Memory B cell (primary cell): Measurements from ENCODE around the gene PATJ.
A peak's percentile ranks its signal among the peaks of the same experiment; 100 is the strongest.
"Not testable (repeated sequence)": the region's sequence is repeated elsewhere in the genome, so short reads cannot be mapped to it uniquely, and the experiment has no call there.

Source experiments
- ATAC-seq: fragments of 150-1000 bp; cut with Tn5 transposase; 2 replicates; pipeline ENCODE4 v1.10.0; 2021; ENCODE audit warnings: low read depth, mild to moderate bottlenecking, moderate library complexity
- DNase-seq, 2 donors: peaks; one replicate each; pipeline ENCODE4 v3.0.0; 2022; ENCODE audit warnings: low spot score in 2 of 2
- H3K27ac Mint-ChIP-seq: one replicate; pipeline ENCODE4 v1.8.0; 2022; ENCODE audit warnings: mild to moderate bottlenecking, moderate library complexity, mixed read lengths
- H3K27me3 Mint-ChIP-seq: one replicate; pipeline ENCODE4 v1.8.0; 2022; ENCODE audit warnings: mixed read lengths
- H3K36me3 Mint-ChIP-seq: one replicate; pipeline ENCODE4 v1.8.0; 2022; ENCODE audit warnings: mild to moderate bottlenecking, mixed read lengths
- H3K4me1 Mint-ChIP-seq: one replicate; pipeline ENCODE4 v1.8.0; 2022; ENCODE audit warnings: mixed read lengths
- H3K4me3 Mint-ChIP-seq: one replicate; pipeline ENCODE4 v1.8.0; 2022; ENCODE audit warnings: mild to moderate bottlenecking, moderate library complexity, mixed read lengths
- H3K9me3 Mint-ChIP-seq: one replicate; pipeline ENCODE4 v1.8.0; 2022; ENCODE audit warnings: mixed read lengths

The PATJ gene

GRCh38 chr1:61942856-61943255 is 200.6 kb downstream of the PATJ start:
- Mint-ChIP-seq H3K4me3 (no peak overlapping the region), H3K36me3 (peaks cover 14% of the 10 kb centered on the region)
- ATAC-seq: no peak

GRCh38 chr1:61948685-61949084 is 206.4 kb downstream of the PATJ start:
- H3K4me1 Mint-ChIP-seq, H3K27me3 Mint-ChIP-seq, H3K9me3 Mint-ChIP-seq, H3K27ac Mint-ChIP-seq, H3K4me3 Mint-ChIP-seq, H3K36me3 Mint-ChIP-seq, DNase-seq, ATAC-seq: not testable (repeated sequence)

More at GRCh38 chr1:61942856-61943255, 200.6 kb downstream of the PATJ start:
- H3K27ac Mint-ChIP-seq: no peak overlapping the region
- DNase-seq: no peak
- peaks cover 3% of the 10 kb centered on the region for H3K9me3 Mint-ChIP-seq
- no peaks in the 10 kb centered on the region for H3K27me3 Mint-ChIP-seq
- H3K4me1 Mint-ChIP-seq: no peaks in the 10 kb centered on the region

- Mint-ChIP-seq H3K4me1 (no peaks in the 10 kb centered on the region), H3K36me3 (peaks cover 7% of the 10 kb centered on the region), H3K4me3 (no peak overlapping the region), H3K27me3 (no peaks in the 10 kb centered on the region), H3K27ac (no peak overlapping the region), H3K9me3 (peaks cover 3% of the 10 kb centered on the region)
- no peak for DNase-seq
- no peak for ATAC-seq
Observed at GRCh38 chr1:61950418-61950817, 208.1 kb downstream of the PATJ start.

GRCh38 chr1:61951731-61952580 is 209.7 kb downstream of the PATJ start:
- DNase-seq: no peak
- Mint-ChIP-seq H3K9me3 (no peaks in the 10 kb centered on the region), H3K4me3 (no peak overlapping the region), H3K36me3 (peaks cover 11% of the 10 kb centered on the region), H3K27ac (no peak overlapping the region), H3K4me1 (no peaks in the 10 kb centered on the region), H3K27me3 (no peaks in the 10 kb centered on the region)
- ATAC-seq: no peak

GRCh38 chr1:61952675-61953074 is 210.4 kb downstream of the PATJ start:
- no peaks in the 10 kb centered on the region for H3K4me1 Mint-ChIP-seq

GRCh38 chr1:61953076-61953789 is 211.0 kb downstream of the PATJ start:
- H3K9me3 Mint-ChIP-seq: no peaks in the 10 kb centered on the region
- H3K27me3 Mint-ChIP-seq: no peaks in the 10 kb centered on the region
- H3K27ac Mint-ChIP-seq: no peak overlapping the region
- H3K4me3 Mint-ChIP-seq: no peak overlapping the region
- DNase-seq: no peak
- H3K36me3 Mint-ChIP-seq: peaks cover 11% of the 10 kb centered on the region
- ATAC-seq: no peak
- H3K4me1 Mint-ChIP-seq: no peaks in the 10 kb centered on the region

More at GRCh38 chr1:61952675-61953074, 210.4 kb downstream of the PATJ start:
- H3K36me3 Mint-ChIP-seq: peaks cover 11% of the 10 kb centered on the region
- DNase-seq (no peak), ATAC-seq (no peak)
- H3K9me3 Mint-ChIP-seq: no peaks in the 10 kb centered on the region
- H3K27ac Mint-ChIP-seq: no peak overlapping the region
- H3K27me3 Mint-ChIP-seq: no peaks in the 10 kb centered on the region
- no peak overlapping the region for H3K4me3 Mint-ChIP-seq

- no peaks in the 10 kb centered on the region for H3K4me1 Mint-ChIP-seq
- no peaks in the 10 kb centered on the region for H3K27me3 Mint-ChIP-seq
- DNase-seq (no peak), ATAC-seq (no peak)
- peaks cover 13% of the 10 kb centered on the region for H3K36me3 Mint-ChIP-seq
- H3K9me3 Mint-ChIP-seq: no peaks in the 10 kb centered on the region
- H3K27ac Mint-ChIP-seq: no peak overlapping the region
- no peak overlapping the region for H3K4me3 Mint-ChIP-seq
Observed at GRCh38 chr1:61953790-61954150, 211.5 kb downstream of the PATJ start.

- Mint-ChIP-seq H3K9me3 (no peaks in the 10 kb centered on the region), H3K36me3 (peaks cover 20% of the 10 kb centered on the region)
Observed at GRCh38 chr1:61955261-61955660, 213.0 kb downstream of the PATJ start.

GRCh38 chr1:61956016-61956645 is 213.9 kb downstream of the PATJ start:
- ATAC-seq (no peak), DNase-seq (no peak)
- H3K27ac Mint-ChIP-seq: no peak overlapping the region
- peaks cover 24% of the 10 kb centered on the region for H3K36me3 Mint-ChIP-seq
- no peaks in the 10 kb centered on the region for H3K27me3 Mint-ChIP-seq
- H3K4me1 Mint-ChIP-seq: no peaks in the 10 kb centered on the region
- no peaks in the 10 kb centered on the region for H3K9me3 Mint-ChIP-seq
- no peak overlapping the region for H3K4me3 Mint-ChIP-seq

More at GRCh38 chr1:61955261-61955660, 213.0 kb downstream of the PATJ start:
- Mint-ChIP-seq H3K4me3 (no peak overlapping the region), H3K4me1 (no peaks in the 10 kb centered on the region), H3K27ac (no peak overlapping the region), H3K27me3 (no peaks in the 10 kb centered on the region)
- DNase-seq (no peak), ATAC-seq (no peak)

- no peak overlapping the region for H3K4me3 Mint-ChIP-seq
- no peak for DNase-seq
- H3K36me3 Mint-ChIP-seq: peaks cover 25% of the 10 kb centered on the region
- no peaks in the 10 kb centered on the region for H3K27me3 Mint-ChIP-seq
- H3K27ac Mint-ChIP-seq: no peak overlapping the region
- H3K9me3 Mint-ChIP-seq: no peaks in the 10 kb centered on the region
- no peaks in the 10 kb centered on the region for H3K4me1 Mint-ChIP-seq
- no peak for ATAC-seq
Observed at GRCh38 chr1:61956784-61957183, 214.5 kb downstream of the PATJ start.

- ATAC-seq (no peak), DNase-seq (no peak)
- peaks cover 20% of the 10 kb centered on the region for H3K36me3 Mint-ChIP-seq
- no peak overlapping the region for H3K4me3 Mint-ChIP-seq
- no peak overlapping the region for H3K27ac Mint-ChIP-seq
- H3K27me3 Mint-ChIP-seq: no peaks in the 10 kb centered on the region
- H3K9me3 Mint-ChIP-seq: no peaks in the 10 kb centered on the region
- no peaks in the 10 kb centered on the region for H3K4me1 Mint-ChIP-seq
Observed at GRCh38 chr1:61961009-61961408, 218.7 kb downstream of the PATJ start.

- H3K9me3 Mint-ChIP-seq: no peaks in the 10 kb centered on the region
- no peak overlapping the region for H3K4me3 Mint-ChIP-seq
- peaks cover 20% of the 10 kb centered on the region for H3K36me3 Mint-ChIP-seq
- H3K27me3 Mint-ChIP-seq: no peaks in the 10 kb centered on the region
- no peak for ATAC-seq
- DNase-seq: no peak
- H3K4me1 Mint-ChIP-seq: no peaks in the 10 kb centered on the region
- H3K27ac Mint-ChIP-seq: no peak overlapping the region
Observed at GRCh38 chr1:61962631-61963030, 220.4 kb downstream of the PATJ start.

- not testable (repeated sequence) for ATAC-seq, H3K4me3 Mint-ChIP-seq, H3K27me3 Mint-ChIP-seq, H3K9me3 Mint-ChIP-seq, DNase-seq, H3K27ac Mint-ChIP-seq, H3K4me1 Mint-ChIP-seq
- H3K36me3 Mint-ChIP-seq: peaks cover 18% of the 10 kb centered on the region
Observed at GRCh38 chr1:61966450-61967225, 224.4 kb downstream of the PATJ start.

GRCh38 chr1:61967750-61968149 is 225.5 kb downstream of the PATJ start:
- Mint-ChIP-seq H3K4me1 (no peaks in the 10 kb centered on the region), H3K27ac (peak overlapping the region; percentile 31), H3K27me3 (no peaks in the 10 kb centered on the region), H3K4me3 (no peak overlapping the region), H3K36me3 (peaks cover 16% of the 10 kb centered on the region), H3K9me3 (no peaks in the 10 kb centered on the region)
- ATAC-seq (no peak), DNase-seq (no peak)
